Hepatocyte (in vitro differentiated cells): ENCODE data around the gene ACSL5. TPM values are rescaled to one million over a fixed set of nuclear protein-coding genes. Genes with fewer than 3 reads are reported as not detected.

Source experiments
- DNase-seq: peaks from one replicate; pipeline ENCODE4 v3.0.0-alpha.2; 2016; ENCODE audit warnings: low spot score
- H2AFZ ChIP-seq: fragments of 200-600 bp; sonication (generic); 2 replicates; pipeline ENCODE4 v1.6.0; 2016; ENCODE audit warnings: antibody characterized with exemption, mild to moderate bottlenecking
- H3K27ac ChIP-seq: fragments of 200-600 bp; sonication (generic); 2 replicates; pipeline ENCODE4 v1.5.1; 2016; ENCODE audit warnings: mild to moderate bottlenecking
- H3K27me3 ChIP-seq: fragments of 200-600 bp; sonication (generic); 2 replicates; pipeline ENCODE4 v1.6.1; 2016
- H3K36me3 ChIP-seq: fragments of 200-600 bp; sonication (generic); replicated peaks from 2 replicates; pipeline ENCODE4 v1.5.1; 2016; ENCODE audit warnings: low read depth; ENCODE audit not compliant: insufficient read depth
- H3K4me1 ChIP-seq: fragments of 200-600 bp; sonication (generic); 2 replicates; pipeline ENCODE4 v1.5.1; 2016; ENCODE audit warnings: mild to moderate bottlenecking, moderate library complexity; ENCODE audit not compliant: insufficient read depth
- H3K4me2 ChIP-seq: fragments of 200-600 bp; sonication (generic); 2 replicates; pipeline ENCODE4 v1.6.0; 2016
- H3K4me3 ChIP-seq: fragments of 200-600 bp; sonication (generic); 2 replicates; pipeline ENCODE4 v1.5.1; 2016; ENCODE audit warnings: mild to moderate bottlenecking
- H3K79me2 ChIP-seq: fragments of 200-600 bp; sonication (generic); 2 replicates; pipeline ENCODE4 v1.6.0; 2017; ENCODE audit warnings: mild to moderate bottlenecking
- H3K9me2 ChIP-seq: fragments of 200-600 bp; sonication (generic); replicated peaks from 2 replicates; pipeline ENCODE4 v1.6.0; 2017; ENCODE audit warnings: mild to moderate bottlenecking; ENCODE audit not compliant: insufficient read depth
- H3K9me3 ChIP-seq: fragments of 200-600 bp; sonication (generic); 2 replicates; pipeline ENCODE4 v1.5.1; 2016; ENCODE audit warnings: low read depth, mild to moderate bottlenecking
- H4K20me1 ChIP-seq: fragments of 200-600 bp; sonication (generic); 2 replicates; pipeline ENCODE4 v1.6.0; 2016; ENCODE audit warnings: mild to moderate bottlenecking; ENCODE audit not compliant: insufficient read depth, poor library complexity, severe bottlenecking
- EZH2 ChIP-seq: fragments of 200-600 bp; sonication (generic); IDR thresholded peaks from 2 replicates; pipeline ENCODE4 v1.6.1; 2016; ENCODE audit warnings: antibody characterized with exemption, mild to moderate bottlenecking, borderline replicate concordance
- EZH2phosphoT487 ChIP-seq: fragments of 200-600 bp; sonication (generic); IDR thresholded peaks from one replicate; pipeline ENCODE4 v1.6.1; 2018; ENCODE audit warnings: antibody characterized with exemption, mild to moderate bottlenecking, low read depth, moderate library complexity; ENCODE audit not compliant: unreplicated experiment, severe bottlenecking
- WGBS: methylation state at CpG from one replicate; pipeline ENCODE4 v1.1.6; 2016; ENCODE audit warnings: low lambda C conversion rate; ENCODE audit errors: missing lambda C conversion rate; 5-methylcytosine and 5-hydroxymethylcytosine counted together
- polyA plus RNA-seq: library from polyadenylated mRNA; unstranded; fragments of >200 nt; fragmentation: Nextera tagmentation; extraction: Ambion mirVana; gene quantifications from 2 replicates; pipeline ENCODE4 v1.2.1, GENCODE V29; 2016
- total RNA-seq: library from RNA; depleted of rRNA; stranded (reverse); fragments of >200 nt; gene quantifications from 2 replicates; pipeline ENCODE4 v1.2.3, GENCODE V29; 2014
- TF ChIP-seq, protein P1 (sequence below): fragments of 200-600 bp; sonication (generic); IDR thresholded peaks from 2 replicates; pipeline ENCODE4 v1.5.1; 2016; ENCODE audit warnings: antibody characterized with exemption, mild to moderate bottlenecking; ENCODE audit not compliant: poor library complexity

The ACSL5 gene
- total and polyA plus RNA-seq, 2 experiments from 2014 or later, result 22.7 to 40.2 TPM

DNA sequence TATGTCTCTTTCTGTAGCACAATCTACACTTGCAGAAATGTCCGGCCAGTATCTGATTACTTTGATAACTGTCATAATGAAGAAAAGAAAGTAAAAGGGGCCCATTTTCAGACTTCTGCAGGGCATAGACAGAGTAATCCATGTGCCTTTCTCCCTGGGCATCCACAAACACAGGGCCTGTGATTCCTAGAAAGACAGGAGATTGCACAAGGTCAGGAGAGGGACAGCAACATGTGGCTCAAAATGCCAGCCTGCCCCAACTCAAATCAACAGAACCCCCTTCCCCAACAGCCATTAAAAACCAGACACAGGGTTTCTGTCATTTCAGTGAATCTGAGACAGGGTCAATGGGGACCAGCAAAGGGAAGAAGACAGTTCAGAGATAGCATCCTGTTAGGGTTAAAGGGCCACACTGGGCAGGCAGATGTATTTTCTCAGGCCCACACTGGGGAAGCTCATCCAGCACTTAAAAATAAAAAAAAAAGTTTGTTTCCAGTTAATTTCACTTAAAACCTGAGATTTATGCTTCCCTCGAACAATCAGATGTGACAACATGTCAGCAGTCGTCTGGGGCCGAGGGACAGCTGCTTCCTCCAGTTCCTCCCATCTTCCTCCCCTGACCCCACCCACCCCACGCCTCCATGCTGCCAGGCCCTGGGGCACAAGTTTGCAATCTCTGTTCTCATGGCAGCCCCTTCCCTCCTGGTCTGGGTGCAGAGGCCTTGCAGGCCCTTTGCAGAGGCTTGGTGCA is 30.7 kb upstream of the ACSL5 start:
- no peak overlapping the region for H2AFZ ChIP-seq
- no peaks in the 10 kb centered on the region for H3K4me1 ChIP-seq
- no peak overlapping the region for H3K4me2 ChIP-seq
- no peak for DNase-seq
- H3K9me2 ChIP-seq, result no peaks in the 10 kb centered on the region
- H3K27ac ChIP-seq, result no peak overlapping the region
- no peaks in the 10 kb centered on the region for H3K27me3 ChIP-seq
- no peaks in the 10 kb centered on the region for H3K79me2 ChIP-seq
- no peak for TF ChIP-seq EZH2phosphoT487
- H3K9me3 ChIP-seq, result no peaks in the 10 kb centered on the region
- no peaks in the 10 kb centered on the region for H3K36me3 ChIP-seq
- H3K4me3 ChIP-seq, result no peak overlapping the region
- WGBS, result 79% methylated on average over 5 of the region's 5 CpGs
- no peaks in the 10 kb centered on the region for H4K20me1 ChIP-seq

- H3K79me2 ChIP-seq, result no peaks in the 10 kb centered on the region
- TF ChIP-seq EZH2 (no peak), EZH2phosphoT487 (no peak)
- TF ChIP-seq, protein P1, sequence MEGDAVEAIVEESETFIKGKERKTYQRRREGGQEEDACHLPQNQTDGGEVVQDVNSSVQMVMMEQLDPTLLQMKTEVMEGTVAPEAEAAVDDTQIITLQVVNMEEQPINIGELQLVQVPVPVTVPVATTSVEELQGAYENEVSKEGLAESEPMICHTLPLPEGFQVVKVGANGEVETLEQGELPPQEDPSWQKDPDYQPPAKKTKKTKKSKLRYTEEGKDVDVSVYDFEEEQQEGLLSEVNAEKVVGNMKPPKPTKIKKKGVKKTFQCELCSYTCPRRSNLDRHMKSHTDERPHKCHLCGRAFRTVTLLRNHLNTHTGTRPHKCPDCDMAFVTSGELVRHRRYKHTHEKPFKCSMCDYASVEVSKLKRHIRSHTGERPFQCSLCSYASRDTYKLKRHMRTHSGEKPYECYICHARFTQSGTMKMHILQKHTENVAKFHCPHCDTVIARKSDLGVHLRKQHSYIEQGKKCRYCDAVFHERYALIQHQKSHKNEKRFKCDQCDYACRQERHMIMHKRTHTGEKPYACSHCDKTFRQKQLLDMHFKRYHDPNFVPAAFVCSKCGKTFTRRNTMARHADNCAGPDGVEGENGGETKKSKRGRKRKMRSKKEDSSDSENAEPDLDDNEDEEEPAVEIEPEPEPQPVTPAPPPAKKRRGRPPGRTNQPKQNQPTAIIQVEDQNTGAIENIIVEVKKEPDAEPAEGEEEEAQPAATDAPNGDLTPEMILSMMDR, result no peak
- no peaks in the 10 kb centered on the region for H4K20me1 ChIP-seq
- no peaks in the 10 kb centered on the region for H3K27me3 ChIP-seq
- H3K4me1 ChIP-seq, result no peaks in the 10 kb centered on the region
- H3K4me3 ChIP-seq, result no peak overlapping the region
- H3K9me2 ChIP-seq, result no peaks in the 10 kb centered on the region
- no peak overlapping the region for H3K4me2 ChIP-seq
- WGBS, result 87% methylated on average over 6 of the region's 6 CpGs
- no peak for DNase-seq
- no peaks in the 10 kb centered on the region for H3K36me3 ChIP-seq
- H2AFZ ChIP-seq, result no peak overlapping the region
- no peak overlapping the region for H3K27ac ChIP-seq
- no peaks in the 10 kb centered on the region for H3K9me3 ChIP-seq
Measured at GRCh38 chr10:112344261-112344660, 29.7 kb upstream of the ACSL5 start.

DNA sequence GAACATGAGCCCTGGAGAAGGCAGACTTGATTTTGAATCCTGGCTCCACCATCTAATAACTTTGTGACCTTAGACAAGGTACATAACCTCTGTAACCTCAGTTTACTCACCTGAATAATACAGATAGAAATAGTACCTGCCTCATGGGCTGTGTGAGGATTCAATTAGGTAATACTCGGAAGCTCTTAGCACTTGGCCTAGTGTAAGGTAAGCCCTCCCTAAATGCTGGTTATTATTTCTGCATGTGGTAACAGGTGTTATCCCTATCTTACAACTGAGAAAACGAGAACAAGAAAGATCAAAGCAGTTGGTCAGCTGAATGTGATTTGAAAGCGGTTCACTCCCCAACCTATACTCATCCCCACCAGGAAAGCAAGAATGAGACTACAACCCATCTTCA is 28.7 kb upstream of the ACSL5 start:
- Histone ChIP-seq H3K4me1 (no peaks in the 10 kb centered on the region), H4K20me1 (no peaks in the 10 kb centered on the region), H3K79me2 (no peaks in the 10 kb centered on the region), H3K4me2 (no peak overlapping the region), H3K4me3 (no peak overlapping the region), H3K27ac (no peak overlapping the region), H2AFZ (no peak overlapping the region), H3K9me2 (no peaks in the 10 kb centered on the region), H3K9me3 (no peaks in the 10 kb centered on the region), H3K27me3 (no peaks in the 10 kb centered on the region), H3K36me3 (no peaks in the 10 kb centered on the region)
- DNase-seq, result no peak
- WGBS, result 79% methylated on average over 3 of the region's 3 CpGs
- TF ChIP-seq EZH2 (no peak), EZH2phosphoT487 (no peak)
- TF ChIP-seq, protein P1, result no peak

- Histone ChIP-seq H3K36me3 (no peaks in the 10 kb centered on the region), H3K79me2 (no peaks in the 10 kb centered on the region), H4K20me1 (no peaks in the 10 kb centered on the region), H3K4me2 (no peak overlapping the region), H3K9me2 (no peaks in the 10 kb centered on the region), H3K4me3 (no peak overlapping the region), H3K4me1 (no peaks in the 10 kb centered on the region), H3K9me3 (no peaks in the 10 kb centered on the region), H2AFZ (no peak overlapping the region), H3K27me3 (no peaks in the 10 kb centered on the region), H3K27ac (no peak overlapping the region)
- no peak for DNase-seq
- no peak for TF ChIP-seq EZH2
- TF ChIP-seq, protein P1, result no peak
- no peak for TF ChIP-seq EZH2phosphoT487
- WGBS, result 95% methylated on average over 9 of the region's 9 CpGs
Measured at GRCh38 chr10:112345743-112346142, 28.2 kb upstream of the ACSL5 start.
